ENCODE measurements around the gene SPSB4. TPM values are rescaled to one million over a fixed set of nuclear protein-coding genes. Genes with fewer than 3 reads are reported as not detected.

Gene SPSB4
- total and polyA plus RNA-seq, 2 of the 13 experiments (the other 11 are each of a cell fraction or from before 2014, with no cell fraction given), result not detected

- H3K27me3 ChIP-seq (ENCODE audit: control insufficient read depth in 1 of 2, insufficient read depth in 2 of 2, low read length in 2 of 2), result peaks cover 0 to 17% of the 10 kb centered on the region in 2 experiments; a peak in 2 of 5 replicates
- no peaks in the 10 kb centered on the region for H4K20me1 ChIP-seq (ENCODE audit: insufficient read depth, low read length)
- H3K9me3 ChIP-seq (ENCODE audit: low read length), result no peaks in the 10 kb centered on the region
- H3K9ac ChIP-seq (ENCODE audit: insufficient read depth, low read depth, low read length), result no peak overlapping the region
- no peak overlapping the region for H3K27ac ChIP-seq (ENCODE audit: extremely low read length, insufficient read depth, low read length)
- H3K4me2 ChIP-seq (ENCODE audit: low read depth, low read length), result no peak overlapping the region
- WGBS (ENCODE audit: low lambda C conversion rate), result no CpG with 5 or more reads among the region's 6 CpGs
- intact Hi-C loops (cut with micrococcal nuclease; ENCODE audit: unreplicated experiment), result no loop called here
- DNase-seq (ENCODE audit: low spot score) (no peak), ATAC-seq (no peak), FAIRE-seq (no peak)
- H3K4me3 ChIP-seq (replicated peaks in 1 of 3; ENCODE audit: insufficient read depth in 1 of 3, low read depth in 2 of 3, low read length in 3 of 3), result no peak overlapping the region
- H3K79me2 ChIP-seq (ENCODE audit: insufficient read depth, low read length), result no peaks in the 10 kb centered on the region
- TF ChIP-seq U2AF2 (IDR thresholded peaks at IDR 0.05; ENCODE audit: low read depth, low read length), result no peak
- no peak for TF ChIP-seq SAFB2 (CRISPR knock-in tag; IDR thresholded peaks at IDR 0.05; ENCODE audit: borderline replicate concordance, low read depth)
- TF ChIP-seq ZNF652 (CRISPR knock-in tag; IDR thresholded peaks at IDR 0.05; ENCODE audit: borderline replicate concordance, low read depth), result no peak
- TF ChIP-seq ZNF232 (CRISPR knock-in tag; IDR thresholded peaks at IDR 0.05; ENCODE audit: borderline replicate concordance), result no peak
- no peak for TF ChIP-seq ONECUT2 (CRISPR knock-in tag; IDR thresholded peaks at IDR 0.05)
- no peak for TF ChIP-seq ZNF317 (CRISPR knock-in tag; IDR thresholded peaks at IDR 0.05)
- no peak for TF ChIP-seq SETDB1 (CRISPR knock-in tag; IDR thresholded peaks at IDR 0.05; ENCODE audit: borderline replicate concordance)
- TF ChIP-seq NFE2L1 (CRISPR knock-in tag; IDR thresholded peaks at IDR 0.05; ENCODE audit: borderline replicate concordance), result no peak
- no peak for TF ChIP-seq ZNF235 (CRISPR knock-in tag; IDR thresholded peaks at IDR 0.05; ENCODE audit: borderline replicate concordance)
- TF ChIP-seq PPARG (CRISPR knock-in tag; conservative IDR thresholded peaks at IDR 0.05), result no peak
- no peak for TF ChIP-seq JUN (CRISPR knock-in tag; IDR thresholded peaks at IDR 0.05)
- TF ChIP-seq ZNF33B (CRISPR knock-in tag; IDR thresholded peaks at IDR 0.05), result no peak
- no peak for TF ChIP-seq NR2C2 (CRISPR knock-in tag; IDR thresholded peaks at IDR 0.05; ENCODE audit: borderline replicate concordance)
- no TSS peak for BruUV-seq (replicated peaks)
- H3K4me1 ChIP-seq (ENCODE audit: insufficient read depth, low read length), result peaks cover 10% of the 10 kb centered on the region
- ChIA-PET POLR2A (no interaction called here), CTCF (ENCODE audit: low intra/inter-chr PET ratio, low total read pairs) (no interaction called here)
- H3K36me3 ChIP-seq (replicated peaks in 1 of 2; ENCODE audit: control insufficient read depth in 1 of 2, insufficient read depth in 2 of 2, low read length in 2 of 2), result no peaks in the 10 kb centered on the region
- in situ Hi-C loops (cut with HindIII; ENCODE audit: extremely low pct_ligation_motif_present, low pct_unique_long_range_greater_than_20kb), result no loop called here
- no peak overlapping the region for H2AFZ ChIP-seq (ENCODE audit: low read length)
Measured at GRCh38 chr3:141083226-141083625, 32.1 kb downstream of the SPSB4 start.
